ENCODE results near the gene GSDMA. TPM values are rescaled to one million over a fixed set of nuclear protein-coding genes. Genes with fewer than 3 reads are reported as not detected.

GSDMA gene
- total and polyA plus RNA-seq, 10 of the 15 experiments (the other 5 are each of a cell fraction or from before 2014, with no cell fraction given), result 0.04 to 0.11 TPM; not detected in 8

DNA sequence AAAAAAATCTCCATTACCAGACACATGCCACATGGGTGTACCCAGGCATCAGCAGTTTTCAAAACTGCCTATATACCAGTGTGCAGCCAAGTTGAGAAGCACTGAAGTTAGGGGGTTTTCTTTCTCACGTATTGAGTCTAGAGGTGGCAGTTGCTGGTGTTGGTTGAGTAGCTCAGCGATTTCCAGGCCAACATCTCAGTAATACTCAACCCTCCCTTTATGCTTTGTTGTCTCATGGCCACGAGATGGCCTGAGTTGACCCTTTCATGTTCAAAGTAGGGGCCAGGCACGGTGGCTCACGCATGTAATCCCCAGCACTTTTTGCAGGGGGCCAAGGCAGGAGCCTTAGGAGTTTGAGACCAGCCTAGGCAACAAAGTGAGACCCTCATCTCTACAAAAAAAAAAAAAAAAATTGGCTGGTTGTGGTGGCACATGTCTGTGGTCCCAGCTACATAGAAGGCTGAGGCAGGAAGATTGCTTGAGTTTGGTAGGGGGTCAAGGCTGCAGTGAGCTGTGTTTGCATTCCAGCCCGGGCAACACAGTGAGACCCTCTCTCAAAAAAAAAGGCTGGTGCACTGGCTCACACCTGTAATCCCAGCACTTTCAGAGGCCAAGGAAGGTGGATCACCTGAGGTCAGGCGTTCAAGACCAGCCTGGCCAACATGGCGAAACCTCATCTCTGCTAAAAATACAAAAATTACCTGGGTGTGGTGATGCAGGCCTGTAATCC is 24.5 kb upstream of the GSDMA start (continued):
- TF ChIP-seq ESRRA (IDR thresholded peaks at IDR 0.05; ENCODE audit: low read length), result no peak
- TF ChIP-seq KDM1A (IDR thresholded peaks at IDR 0.05; ENCODE audit: borderline replicate concordance), result no peak
- TF ChIP-seq NFYA (IDR thresholded peaks at IDR 0.05; ENCODE audit: borderline replicate concordance, low read depth, low read length), result no peak
- TF ChIP-seq NFXL1 (IDR thresholded peaks at IDR 0.05; ENCODE audit: borderline replicate concordance), result no peak
- no peak for TF ChIP-seq CBX5 (IDR thresholded peaks at IDR 0.05; ENCODE audit: low read depth)

DNA sequence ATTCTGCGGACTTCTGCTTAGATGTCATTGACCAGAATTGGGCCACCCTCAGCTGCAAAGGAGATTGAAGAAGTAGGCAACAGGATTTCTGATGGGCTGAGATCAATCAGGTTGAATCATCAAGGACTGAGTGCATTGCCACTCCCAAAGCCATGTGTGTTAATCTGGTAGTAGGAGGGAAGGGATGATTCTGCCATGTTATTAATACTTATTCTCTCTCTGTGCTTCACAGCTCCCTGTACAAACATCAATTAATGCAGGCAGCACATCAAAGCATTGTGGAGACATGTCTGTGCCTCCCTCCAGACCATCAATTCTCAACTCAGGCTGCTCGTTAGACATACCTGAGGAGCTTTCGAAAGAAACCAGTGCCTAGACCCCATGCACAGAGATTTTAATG is 23.7 kb upstream of the GSDMA start:
- DNase-seq (ENCODE audit: low read depth, low spot score) (no peak), FAIRE-seq (no peak), ATAC-seq (no peak)
- no peaks in the 10 kb centered on the region for H4K20me1 ChIP-seq (ENCODE audit: control insufficient read depth, insufficient read depth)
- peaks cover 17% of the 10 kb centered on the region for H3K4me1 ChIP-seq (ENCODE audit: control insufficient read depth, insufficient read depth, low read length)
- no peak overlapping the region for H3K4me3 ChIP-seq
- no peak overlapping the region for H3K4me2 ChIP-seq (ENCODE audit: control insufficient read depth, insufficient read depth)
- in situ Hi-C loops (cut with MboI) (no loop called here), intact Hi-C loops (cut with micrococcal nuclease; ENCODE audit: unreplicated experiment) (loop anchor here (1.0 to 2.0 kb wide), 2 partner anchors 20 to 41 kb away; partner anchors contain the start of gene PSMD3)
- WGBS (ENCODE audit: insufficient coverage, insufficient replicate concordance, low lambda C conversion rate, missing lambda C conversion rate), result 95% methylated on average over 3 of the region's 3 CpGs
- no peak overlapping the region for H2AFZ ChIP-seq (ENCODE audit: control insufficient read depth, low read depth, low read length)
- H3K27me3 ChIP-seq (replicated peaks in 1 of 2; ENCODE audit: control insufficient read depth in 2 of 2, insufficient read depth in 2 of 2, low read length in 1 of 2), result no peaks in the 10 kb centered on the region
- ChIA-PET RAD21 (ENCODE audit: unreplicated experiment) (interaction anchor here (0.6 to 4.6 kb wide), 12 partner anchors 9 to 184 kb away, joined by 3 to 39 read pairs (median 7); partner anchors contain the start of genes LRRC3C, ORMDL3 and PSMD3), POLR2A (interaction anchor here (0.7 to 4.8 kb wide), 10 partner anchors 12 to 164 kb away, joined by 3 to 64 read pairs (median 6); partner anchors contain the start of genes LRRC3C, ORMDL3 and PSMD3), CTCF (interaction anchor here (0.7 to 5.5 kb wide), 15 partner anchors 10 to 185 kb away, joined by 3 to 98 read pairs (median 5); partner anchors contain the start of genes ORMDL3, PSMD3 and ZPBP2), SMC1A (ENCODE audit: uncharacterized antibody, unreplicated experiment) (interaction anchor here (1.0 to 5.5 kb wide), 14 partner anchors 11 to 184 kb away, joined by 3 to 46 read pairs (median 9); partner anchors contain the start of genes GSDMB, LRRC3C, ORMDL3 and PSMD3)
- H3K36me3 ChIP-seq (ENCODE audit: control insufficient read depth in 2 of 2, insufficient read depth in 2 of 2, low read length in 1 of 2), result no peaks in the 10 kb centered on the region
- no peaks in the 10 kb centered on the region for H3K79me2 ChIP-seq (ENCODE audit: control insufficient read depth, insufficient read depth, low read length)
- H3K9ac ChIP-seq (ENCODE audit: control insufficient read depth, insufficient read depth, low read length), result no peak overlapping the region
- no peak overlapping the region for H3K27ac ChIP-seq (ENCODE audit: control insufficient read depth, insufficient read depth)
- BruUV-seq (replicated peaks), result no TSS peak
- TF ChIP-seq SPI1 (IDR thresholded peaks at IDR 0.05; ENCODE audit: borderline replicate concordance, insufficient read depth, low read depth, low read length), result no peak
- TF ChIP-seq ATF7 (IDR thresholded peaks at IDR 0.05; ENCODE audit: low read depth), result no peak
- TF ChIP-seq RB1 (IDR thresholded peaks at IDR 0.05; ENCODE audit: borderline replicate concordance), result no peak
- no peak for TF ChIP-seq YY1 (IDR thresholded peaks at IDR 0.05; ENCODE audit: low read depth, low read length)
- TF ChIP-seq MTA2 (IDR thresholded peaks at IDR 0.05; ENCODE audit: low read depth), result no peak
- TF ChIP-seq MEF2A (IDR thresholded peaks at IDR 0.05; ENCODE audit: insufficient read depth, low read depth, low read length), result no peak
- no peak for TF ChIP-seq ZNF687 (IDR thresholded peaks at IDR 0.05)
- TF ChIP-seq POLR2AphosphoS2 (IDR thresholded peaks at IDR 0.05; ENCODE audit: low read depth, low read length), result no peak
- TF ChIP-seq, protein P1, sequence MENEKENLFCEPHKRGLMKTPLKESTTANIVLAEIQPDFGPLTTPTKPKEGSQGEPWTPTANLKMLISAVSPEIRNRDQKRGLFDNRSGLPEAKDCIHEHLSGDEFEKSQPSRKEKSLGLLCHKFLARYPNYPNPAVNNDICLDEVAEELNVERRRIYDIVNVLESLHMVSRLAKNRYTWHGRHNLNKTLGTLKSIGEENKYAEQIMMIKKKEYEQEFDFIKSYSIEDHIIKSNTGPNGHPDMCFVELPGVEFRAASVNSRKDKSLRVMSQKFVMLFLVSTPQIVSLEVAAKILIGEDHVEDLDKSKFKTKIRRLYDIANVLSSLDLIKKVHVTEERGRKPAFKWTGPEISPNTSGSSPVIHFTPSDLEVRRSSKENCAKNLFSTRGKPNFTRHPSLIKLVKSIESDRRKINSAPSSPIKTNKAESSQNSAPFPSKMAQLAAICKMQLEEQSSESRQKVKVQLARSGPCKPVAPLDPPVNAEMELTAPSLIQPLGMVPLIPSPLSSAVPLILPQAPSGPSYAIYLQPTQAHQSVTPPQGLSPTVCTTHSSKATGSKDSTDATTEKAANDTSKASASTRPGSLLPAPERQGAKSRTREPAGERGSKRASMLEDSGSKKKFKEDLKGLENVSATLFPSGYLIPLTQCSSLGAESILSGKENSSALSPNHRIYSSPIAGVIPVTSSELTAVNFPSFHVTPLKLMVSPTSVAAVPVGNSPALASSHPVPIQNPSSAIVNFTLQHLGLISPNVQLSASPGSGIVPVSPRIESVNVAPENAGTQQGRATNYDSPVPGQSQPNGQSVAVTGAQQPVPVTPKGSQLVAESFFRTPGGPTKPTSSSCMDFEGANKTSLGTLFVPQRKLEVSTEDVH (IDR thresholded peaks at IDR 0.05; ENCODE audit: low read depth, partially characterized antibody), result no peak
- no peaks in the 10 kb centered on the region for H3K9me3 ChIP-seq (replicated peaks; ENCODE audit: control insufficient read depth, insufficient read depth, low read length)

All from GM12878 (cell line).